Body of pancreas (tissue), 4 donors: Measurements from ENCODE around the gene YWHAE.

ENCODE experiments used
- POLR2A ChIP-seq, 3 donors: fragments of 450-650 bp; IDR thresholded peaks; one replicate each; pipeline ENCODE4 v1.6.1; 2016; ENCODE audit warnings: antibody characterized with exemption in 3 of 3, mild to moderate bottlenecking in 2 of 3
- TF ChIP-seq, protein P1 (sequence below), 7 experiments: fragments of 450-650 bp in 4 of 7; fragments of 200-600 bp in 3 of 7; sonication (generic) in 3 of 7; IDR thresholded peaks; one replicate each; pipeline ENCODE4 v1.5.1; 2016 to 2019; ENCODE audit warnings: antibody characterized with exemption in 7 of 7

DNA sequence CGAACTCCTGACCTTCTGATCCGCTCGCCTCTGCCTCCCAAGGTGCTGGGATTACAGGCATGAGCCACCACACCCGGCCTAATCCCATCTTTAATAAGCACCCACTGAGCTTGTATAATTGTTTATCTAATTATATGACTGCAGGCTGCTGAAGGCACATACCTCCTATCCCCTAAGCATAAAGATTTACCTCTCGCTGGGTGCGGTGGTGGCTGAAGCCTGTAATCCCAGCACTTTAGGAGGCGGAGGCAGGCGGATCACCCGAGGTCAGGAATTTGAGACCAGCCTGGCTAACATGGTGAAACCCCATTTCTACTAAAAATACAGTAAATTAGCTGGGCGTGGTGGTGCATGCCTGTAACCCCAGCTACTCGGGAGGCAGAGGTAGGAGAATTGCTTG is 20.1 kb upstream of the YWHAE start:
- TF ChIP-seq, protein P1, sequence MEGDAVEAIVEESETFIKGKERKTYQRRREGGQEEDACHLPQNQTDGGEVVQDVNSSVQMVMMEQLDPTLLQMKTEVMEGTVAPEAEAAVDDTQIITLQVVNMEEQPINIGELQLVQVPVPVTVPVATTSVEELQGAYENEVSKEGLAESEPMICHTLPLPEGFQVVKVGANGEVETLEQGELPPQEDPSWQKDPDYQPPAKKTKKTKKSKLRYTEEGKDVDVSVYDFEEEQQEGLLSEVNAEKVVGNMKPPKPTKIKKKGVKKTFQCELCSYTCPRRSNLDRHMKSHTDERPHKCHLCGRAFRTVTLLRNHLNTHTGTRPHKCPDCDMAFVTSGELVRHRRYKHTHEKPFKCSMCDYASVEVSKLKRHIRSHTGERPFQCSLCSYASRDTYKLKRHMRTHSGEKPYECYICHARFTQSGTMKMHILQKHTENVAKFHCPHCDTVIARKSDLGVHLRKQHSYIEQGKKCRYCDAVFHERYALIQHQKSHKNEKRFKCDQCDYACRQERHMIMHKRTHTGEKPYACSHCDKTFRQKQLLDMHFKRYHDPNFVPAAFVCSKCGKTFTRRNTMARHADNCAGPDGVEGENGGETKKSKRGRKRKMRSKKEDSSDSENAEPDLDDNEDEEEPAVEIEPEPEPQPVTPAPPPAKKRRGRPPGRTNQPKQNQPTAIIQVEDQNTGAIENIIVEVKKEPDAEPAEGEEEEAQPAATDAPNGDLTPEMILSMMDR (IDR thresholded peaks at IDR 0.05) = no peak
- TF ChIP-seq POLR2A (IDR thresholded peaks at IDR 0.05) = no peak
